Lower lobe of right lung (tissue), 2 donors: ENCODE measurements around the gene PCSK5. TPM values are rescaled to one million over a fixed set of nuclear protein-coding genes. Genes with fewer than 3 reads are reported as not detected.

Source experiments
- ATAC-seq, 2 donors: fragments of 200-7000 bp; cut with Tn5 transposase; one replicate each; pipeline ENCODE4 v1.9.1; 2020 to 2022; ENCODE audit warnings: mild to moderate bottlenecking in 2 of 2, moderate library complexity in 2 of 2
- DNase-seq: peaks from one replicate; pipeline ENCODE4 v3.0.0-alpha.2; 2020
- H3K27ac ChIP-seq: fragments of 200-600 bp; one replicate; pipeline ENCODE4 v1.8.0; 2022
- H3K27me3 ChIP-seq: fragments of 200-600 bp; one replicate; pipeline ENCODE4 v1.8.0; 2022; ENCODE audit warnings: low read depth
- H3K36me3 ChIP-seq: fragments of 200-600 bp; one replicate; pipeline ENCODE4 v1.8.0; 2022; ENCODE audit warnings: mild to moderate bottlenecking
- H3K4me1 ChIP-seq: fragments of 200-600 bp; one replicate; pipeline ENCODE4 v1.8.0; 2022
- H3K4me3 ChIP-seq: fragments of 200-600 bp; one replicate; pipeline ENCODE4 v1.8.0; 2022; ENCODE audit warnings: mild to moderate bottlenecking
- H3K9me3 ChIP-seq: fragments of 200-600 bp; one replicate; pipeline ENCODE4 v1.8.0; 2022
- intact Hi-C: fragments of 100-400 bp; cut with DNase I; formaldehyde crosslinking; loops from one replicate; pipeline ENCODE4 v1.11.0; 2022
- total RNA-seq: library from RNA; stranded (reverse); fragmentation: NEBNext Ultra II Directional; extraction: Animal tissue kit (Norgen Biotek cat#: 25700); gene quantifications from one replicate; pipeline ENCODE4 v1.2.1, GENCODE V29; 2021
- TF ChIP-seq, protein P1 (sequence below): fragments of 200-600 bp; IDR thresholded peaks from one replicate; pipeline ENCODE4 v1.8.0; 2022; ENCODE audit warnings: antibody characterized with exemption, mild to moderate bottlenecking
- donor health status: DM: no; HTN: yes; CAD: no; lungs with severe emphysema.

Gene PCSK5
- total RNA-seq, 1 donor from 2014 or later = 18.1 TPM

GRCh38 chr9:76018761-76019160 lies 128.3 kb downstream of the PCSK5 start:
- Histone ChIP-seq H3K36me3 (no peaks in the 10 kb centered on the region), H3K4me3 (no peak overlapping the region), H3K27me3 (no peaks in the 10 kb centered on the region), H3K4me1 (peaks cover 7% of the 10 kb centered on the region), H3K9me3 (no peaks in the 10 kb centered on the region), H3K27ac (peak overlapping the region; percentile 22)
- DNase-seq (no peak), ATAC-seq (peak in 1 of 2 donors; percentile 80)
- TF ChIP-seq, protein P1, sequence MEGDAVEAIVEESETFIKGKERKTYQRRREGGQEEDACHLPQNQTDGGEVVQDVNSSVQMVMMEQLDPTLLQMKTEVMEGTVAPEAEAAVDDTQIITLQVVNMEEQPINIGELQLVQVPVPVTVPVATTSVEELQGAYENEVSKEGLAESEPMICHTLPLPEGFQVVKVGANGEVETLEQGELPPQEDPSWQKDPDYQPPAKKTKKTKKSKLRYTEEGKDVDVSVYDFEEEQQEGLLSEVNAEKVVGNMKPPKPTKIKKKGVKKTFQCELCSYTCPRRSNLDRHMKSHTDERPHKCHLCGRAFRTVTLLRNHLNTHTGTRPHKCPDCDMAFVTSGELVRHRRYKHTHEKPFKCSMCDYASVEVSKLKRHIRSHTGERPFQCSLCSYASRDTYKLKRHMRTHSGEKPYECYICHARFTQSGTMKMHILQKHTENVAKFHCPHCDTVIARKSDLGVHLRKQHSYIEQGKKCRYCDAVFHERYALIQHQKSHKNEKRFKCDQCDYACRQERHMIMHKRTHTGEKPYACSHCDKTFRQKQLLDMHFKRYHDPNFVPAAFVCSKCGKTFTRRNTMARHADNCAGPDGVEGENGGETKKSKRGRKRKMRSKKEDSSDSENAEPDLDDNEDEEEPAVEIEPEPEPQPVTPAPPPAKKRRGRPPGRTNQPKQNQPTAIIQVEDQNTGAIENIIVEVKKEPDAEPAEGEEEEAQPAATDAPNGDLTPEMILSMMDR = no peak
- intact Hi-C loops = no loop called here

- H3K4me3 ChIP-seq = no peak overlapping the region
- TF ChIP-seq, protein P1 = no peak
- no peaks in the 10 kb centered on the region for H3K9me3 ChIP-seq
- peaks cover 5% of the 10 kb centered on the region for H3K36me3 ChIP-seq
- ATAC-seq = no peak
- peaks cover 7% of the 10 kb centered on the region for H3K4me1 ChIP-seq
- DNase-seq = no peak
- H3K27ac ChIP-seq = no peak overlapping the region
- no peaks in the 10 kb centered on the region for H3K27me3 ChIP-seq
- intact Hi-C loops = no loop called here
Observed at GRCh38 chr9:76020652-76021051, 130.2 kb downstream of the PCSK5 start.

- Histone ChIP-seq H3K27me3 (no peaks in the 10 kb centered on the region), H3K27ac (no peak overlapping the region), H3K9me3 (no peaks in the 10 kb centered on the region), H3K4me3 (no peak overlapping the region), H3K4me1 (peaks cover 7% of the 10 kb centered on the region), H3K36me3 (peaks cover 12% of the 10 kb centered on the region)
- DNase-seq (no peak), ATAC-seq (no peak)
- intact Hi-C loops = no loop called here
- TF ChIP-seq, protein P1 = no peak
Observed at GRCh38 chr9:76022317-76022716, 131.8 kb downstream of the PCSK5 start.

GRCh38 chr9:76023715-76024195 lies 133.3 kb downstream of the PCSK5 start:
- Histone ChIP-seq H3K27ac (no peak overlapping the region), H3K9me3 (no peaks in the 10 kb centered on the region), H3K4me3 (no peak overlapping the region), H3K4me1 (peaks cover 3% of the 10 kb centered on the region), H3K36me3 (peaks cover 12% of the 10 kb centered on the region), H3K27me3 (no peaks in the 10 kb centered on the region)
- intact Hi-C loops = no loop called here
- no peak for DNase-seq
- TF ChIP-seq, protein P1 = no peak
- ATAC-seq = no peak

GRCh38 chr9:76025286-76025685 lies 134.8 kb downstream of the PCSK5 start:
- Histone ChIP-seq H3K27ac (no peak overlapping the region), H3K4me3 (no peak overlapping the region), H3K27me3 (no peaks in the 10 kb centered on the region), H3K36me3 (peaks cover 12% of the 10 kb centered on the region), H3K4me1 (no peaks in the 10 kb centered on the region), H3K9me3 (no peaks in the 10 kb centered on the region)
- intact Hi-C loops = no loop called here
- TF ChIP-seq, protein P1 = no peak
- DNase-seq (no peak), ATAC-seq (no peak)

- H3K9me3 ChIP-seq = no peaks in the 10 kb centered on the region
- ATAC-seq (no peak), DNase-seq (no peak)
- TF ChIP-seq, protein P1 = no peak
- no peaks in the 10 kb centered on the region for H3K4me1 ChIP-seq
- H3K36me3 ChIP-seq = peaks cover 12% of the 10 kb centered on the region
- intact Hi-C loops = no loop called here
- no peak overlapping the region for H3K27ac ChIP-seq
- H3K4me3 ChIP-seq = no peak overlapping the region
- no peaks in the 10 kb centered on the region for H3K27me3 ChIP-seq
Observed at GRCh38 chr9:76026796-76027195, 136.3 kb downstream of the PCSK5 start.
